ENCODE results near the gene ADGRB2. TPM values are rescaled to one million over a fixed set of nuclear protein-coding genes. Genes with fewer than 3 reads are reported as not detected.

The ADGRB2 gene
- total RNA-seq, 1 experiment from 2014 or later = 15.6 TPM

DNA sequence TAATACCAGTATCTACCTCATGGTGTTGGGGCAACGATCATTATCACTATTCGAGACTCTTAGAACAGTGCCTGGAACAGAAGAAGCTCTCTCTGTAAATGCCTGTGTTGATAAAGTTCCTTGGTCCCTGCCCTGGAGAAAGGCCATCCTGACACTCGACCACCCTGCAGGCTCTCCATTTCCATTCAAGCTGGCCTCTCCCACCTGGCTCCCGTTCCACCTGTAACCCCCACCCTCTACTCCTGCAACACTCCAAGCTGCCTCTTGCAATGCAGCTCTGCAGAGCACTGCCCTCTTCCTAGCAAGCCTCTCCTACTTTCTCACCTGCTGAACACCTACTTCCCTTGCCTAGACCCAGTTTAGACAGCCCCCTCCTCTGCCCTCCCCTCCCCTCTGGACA lies 45.6 kb upstream of the ADGRB2 start:
- no peak overlapping the region for H2AFZ ChIP-seq
- no peak for DNase-seq
- no peaks in the 10 kb centered on the region for H3K9me2 ChIP-seq (ENCODE audit: insufficient read depth)
- H3F3A ChIP-seq (ENCODE audit: insufficient read depth, low read depth) = peaks cover 27% of the 10 kb centered on the region
- no peaks in the 10 kb centered on the region for H3K79me2 ChIP-seq (ENCODE audit: low read depth)
- TF ChIP-seq, protein P1, sequence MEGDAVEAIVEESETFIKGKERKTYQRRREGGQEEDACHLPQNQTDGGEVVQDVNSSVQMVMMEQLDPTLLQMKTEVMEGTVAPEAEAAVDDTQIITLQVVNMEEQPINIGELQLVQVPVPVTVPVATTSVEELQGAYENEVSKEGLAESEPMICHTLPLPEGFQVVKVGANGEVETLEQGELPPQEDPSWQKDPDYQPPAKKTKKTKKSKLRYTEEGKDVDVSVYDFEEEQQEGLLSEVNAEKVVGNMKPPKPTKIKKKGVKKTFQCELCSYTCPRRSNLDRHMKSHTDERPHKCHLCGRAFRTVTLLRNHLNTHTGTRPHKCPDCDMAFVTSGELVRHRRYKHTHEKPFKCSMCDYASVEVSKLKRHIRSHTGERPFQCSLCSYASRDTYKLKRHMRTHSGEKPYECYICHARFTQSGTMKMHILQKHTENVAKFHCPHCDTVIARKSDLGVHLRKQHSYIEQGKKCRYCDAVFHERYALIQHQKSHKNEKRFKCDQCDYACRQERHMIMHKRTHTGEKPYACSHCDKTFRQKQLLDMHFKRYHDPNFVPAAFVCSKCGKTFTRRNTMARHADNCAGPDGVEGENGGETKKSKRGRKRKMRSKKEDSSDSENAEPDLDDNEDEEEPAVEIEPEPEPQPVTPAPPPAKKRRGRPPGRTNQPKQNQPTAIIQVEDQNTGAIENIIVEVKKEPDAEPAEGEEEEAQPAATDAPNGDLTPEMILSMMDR (conservative IDR thresholded peaks at IDR 0.05) = no peak
- no peak for TF ChIP-seq EZH2 (IDR thresholded peaks at IDR 0.05; ENCODE audit: low read depth)
- H3K4me3 ChIP-seq = no peak overlapping the region
- ChIA-PET CTCF (no interaction called here), POLR2A (ENCODE audit: unreplicated experiment) (no interaction called here)
- H3K27me3 ChIP-seq (ENCODE audit: insufficient read depth, low read depth) = no peaks in the 10 kb centered on the region
- intact Hi-C loops (cut with micrococcal nuclease; ENCODE audit: unreplicated experiment) = loop anchor here (10.0 kb wide), 1 partner anchor 125 kb away; the partner anchor contains the start of gene PTP4A2
- H3K4me1 ChIP-seq (replicated peaks; ENCODE audit: insufficient read depth) = no peaks in the 10 kb centered on the region
- no TSS peak for BruUV-seq (replicated peaks)
- H3K4me2 ChIP-seq = no peak overlapping the region
- no peaks in the 10 kb centered on the region for H3K36me3 ChIP-seq (ENCODE audit: low read depth)
- no peaks in the 10 kb centered on the region for H4K20me1 ChIP-seq (ENCODE audit: insufficient read depth)
- H3K9me3 ChIP-seq (ENCODE audit: insufficient read depth, low read depth) = no peaks in the 10 kb centered on the region
- H3K27ac ChIP-seq = no peak overlapping the region

DNA sequence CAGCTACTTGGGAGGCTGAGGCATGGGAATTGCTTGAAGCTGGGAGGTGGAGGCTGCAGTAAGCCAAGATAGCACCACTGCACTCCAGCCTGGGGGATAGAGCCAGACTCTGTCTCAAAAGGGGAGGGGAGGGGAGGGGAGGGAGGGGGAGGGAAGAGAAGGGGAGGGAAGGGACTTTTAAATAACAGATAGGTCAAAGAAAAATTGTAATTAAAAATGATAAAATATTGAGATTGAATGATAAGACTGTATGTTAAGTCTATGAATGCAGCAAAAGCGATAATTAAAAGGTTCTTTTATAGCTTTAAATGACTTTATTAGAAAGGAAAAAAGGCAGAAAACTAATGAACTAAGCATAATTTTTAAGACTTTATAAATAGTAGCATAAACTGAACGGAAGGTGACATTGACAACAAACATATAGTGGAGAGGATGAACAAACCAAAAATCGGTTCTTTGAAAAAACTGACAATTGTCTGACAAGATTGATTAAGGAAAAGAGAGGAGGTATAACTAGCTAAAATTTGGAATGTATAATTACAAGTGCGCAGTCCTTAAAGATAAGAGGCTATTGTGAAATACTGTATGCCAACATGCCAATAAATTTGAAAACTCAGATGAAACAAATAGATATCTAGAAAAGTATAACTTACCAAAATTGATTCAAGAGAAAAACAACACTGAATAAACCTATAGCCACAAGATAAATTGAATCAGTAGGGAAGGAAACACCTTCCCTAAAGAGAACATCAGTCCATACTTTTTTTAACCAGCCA lies 43.3 kb upstream of the ADGRB2 start:
- Histone ChIP-seq H3K4me3 (no peak overlapping the region), H3K4me1 (replicated peaks; ENCODE audit: insufficient read depth) (no peaks in the 10 kb centered on the region), H3K4me2 (no peak overlapping the region), H3K79me2 (ENCODE audit: low read depth) (no peaks in the 10 kb centered on the region), H3K36me3 (ENCODE audit: low read depth) (no peaks in the 10 kb centered on the region), H3F3A (ENCODE audit: insufficient read depth, low read depth) (peaks cover 27% of the 10 kb centered on the region), H2AFZ (no peak overlapping the region), H3K27ac (no peak overlapping the region), H3K9me2 (ENCODE audit: insufficient read depth) (no peaks in the 10 kb centered on the region), H4K20me1 (ENCODE audit: insufficient read depth) (no peaks in the 10 kb centered on the region), H3K9me3 (ENCODE audit: insufficient read depth, low read depth) (no peaks in the 10 kb centered on the region), H3K27me3 (ENCODE audit: insufficient read depth, low read depth) (no peaks in the 10 kb centered on the region)
- CTCF ChIA-PET = interaction anchor here (0.7 kb wide), 1 partner anchor 11 kb away, joined by 3 read pairs; no protein-coding TSS in a partner anchor
- DNase-seq = no peak
- BruUV-seq (replicated peaks) = no TSS peak
- TF ChIP-seq EZH2 (IDR thresholded peaks at IDR 0.05; ENCODE audit: low read depth) = no peak
- TF ChIP-seq, protein P1 (conservative IDR thresholded peaks at IDR 0.05) = no peak
- POLR2A ChIA-PET (ENCODE audit: unreplicated experiment) = interaction anchor here (0.7 kb wide), 1 partner anchor 204 kb away, joined by 7 read pairs; no protein-coding TSS in a partner anchor
- intact Hi-C loops (cut with micrococcal nuclease; ENCODE audit: unreplicated experiment) = no loop called here

- intact Hi-C loops (cut with micrococcal nuclease; ENCODE audit: unreplicated experiment) = no loop called here
- no peak for DNase-seq
- H3K4me2 ChIP-seq = no peak overlapping the region
- H3K27ac ChIP-seq = no peak overlapping the region
- no peaks in the 10 kb centered on the region; the same call in 1 of the 2 replicates for H3K4me1 ChIP-seq (replicated peaks; ENCODE audit: insufficient read depth)
- H2AFZ ChIP-seq = no peak overlapping the region
- H3K36me3 ChIP-seq (ENCODE audit: low read depth) = no peaks in the 10 kb centered on the region
- no peaks in the 10 kb centered on the region for H4K20me1 ChIP-seq (ENCODE audit: insufficient read depth)
- no peaks in the 10 kb centered on the region for H3K9me2 ChIP-seq (ENCODE audit: insufficient read depth)
- no peak overlapping the region for H3K4me3 ChIP-seq
- CTCF ChIA-PET = interaction anchor here (0.5 to 0.7 kb wide), 2 partner anchors 24 to 90 kb away, joined by 4 to 6 read pairs; no protein-coding TSS in a partner anchor
- no TSS peak for BruUV-seq (replicated peaks)
- POLR2A ChIA-PET (ENCODE audit: unreplicated experiment) = interaction anchor here (0.6 kb wide), 1 partner anchor 268 kb away, joined by 6 read pairs; no protein-coding TSS in a partner anchor
- no peak for TF ChIP-seq EZH2 (IDR thresholded peaks at IDR 0.05; ENCODE audit: low read depth)
- TF ChIP-seq, protein P1 (conservative IDR thresholded peaks at IDR 0.05) = no peak
- no peaks in the 10 kb centered on the region for H3K27me3 ChIP-seq (ENCODE audit: insufficient read depth, low read depth)
- no peaks in the 10 kb centered on the region for H3K79me2 ChIP-seq (ENCODE audit: low read depth)
- peaks cover 27% of the 10 kb centered on the region for H3F3A ChIP-seq (ENCODE audit: insufficient read depth, low read depth)
- no peaks in the 10 kb centered on the region for H3K9me3 ChIP-seq (ENCODE audit: insufficient read depth, low read depth)
These were observed 41.2 kb upstream of the ADGRB2 start for GRCh38 chr1:31805318-31805717.
